ENCODE measurements around the gene DDX49. TPM values are rescaled to one million over a fixed set of nuclear protein-coding genes. Genes with fewer than 3 reads are reported as not detected.

Gene DDX49
- total and polyA plus RNA-seq, 11 donors, result 14.3 to 56.9 (median 27.3) TPM

DNA sequence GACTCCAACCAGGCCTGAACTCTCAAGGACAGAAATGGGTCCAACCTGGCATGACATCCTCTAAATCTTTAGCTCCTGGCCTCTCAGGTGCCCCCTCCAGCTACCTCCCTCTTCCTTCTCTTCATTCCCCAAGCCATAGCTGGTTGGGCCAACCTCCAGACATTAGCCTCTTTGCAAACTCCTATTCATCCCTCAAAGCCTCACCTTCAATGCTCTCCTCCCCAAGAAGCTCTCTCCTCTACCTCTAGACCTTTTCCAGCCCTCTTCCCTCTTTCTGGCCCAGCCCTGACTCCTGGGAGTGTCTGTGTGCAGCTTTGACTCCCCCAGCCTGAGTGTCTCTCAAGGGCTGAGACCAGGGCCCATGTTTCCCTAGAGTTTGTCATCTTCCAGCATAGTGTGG, 26.8 kb downstream of the DDX49 start:
- peaks cover 0 to 6% (median 0%) of the 10 kb centered on the region in 12 donors for H3K4me1 ChIP-seq
- intact Hi-C loops (cut with DNase I), result no loop called here
- DNase-seq (no peak), ATAC-seq (no peak)
- TF ChIP-seq, protein P1, sequence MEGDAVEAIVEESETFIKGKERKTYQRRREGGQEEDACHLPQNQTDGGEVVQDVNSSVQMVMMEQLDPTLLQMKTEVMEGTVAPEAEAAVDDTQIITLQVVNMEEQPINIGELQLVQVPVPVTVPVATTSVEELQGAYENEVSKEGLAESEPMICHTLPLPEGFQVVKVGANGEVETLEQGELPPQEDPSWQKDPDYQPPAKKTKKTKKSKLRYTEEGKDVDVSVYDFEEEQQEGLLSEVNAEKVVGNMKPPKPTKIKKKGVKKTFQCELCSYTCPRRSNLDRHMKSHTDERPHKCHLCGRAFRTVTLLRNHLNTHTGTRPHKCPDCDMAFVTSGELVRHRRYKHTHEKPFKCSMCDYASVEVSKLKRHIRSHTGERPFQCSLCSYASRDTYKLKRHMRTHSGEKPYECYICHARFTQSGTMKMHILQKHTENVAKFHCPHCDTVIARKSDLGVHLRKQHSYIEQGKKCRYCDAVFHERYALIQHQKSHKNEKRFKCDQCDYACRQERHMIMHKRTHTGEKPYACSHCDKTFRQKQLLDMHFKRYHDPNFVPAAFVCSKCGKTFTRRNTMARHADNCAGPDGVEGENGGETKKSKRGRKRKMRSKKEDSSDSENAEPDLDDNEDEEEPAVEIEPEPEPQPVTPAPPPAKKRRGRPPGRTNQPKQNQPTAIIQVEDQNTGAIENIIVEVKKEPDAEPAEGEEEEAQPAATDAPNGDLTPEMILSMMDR (IDR thresholded peaks at IDR 0.05), result no peak
- TF ChIP-seq POLR2A (IDR thresholded peaks at IDR 0.05), result no peak
- H3K36me3 ChIP-seq, result no peaks in the 10 kb centered on the region
- no peaks in the 10 kb centered on the region for H3K27me3 ChIP-seq
- no peaks in the 10 kb centered on the region for H3K9me3 ChIP-seq
- H3K27ac ChIP-seq, result no peak overlapping the region
- no peak overlapping the region for H3K4me3 ChIP-seq

DNA sequence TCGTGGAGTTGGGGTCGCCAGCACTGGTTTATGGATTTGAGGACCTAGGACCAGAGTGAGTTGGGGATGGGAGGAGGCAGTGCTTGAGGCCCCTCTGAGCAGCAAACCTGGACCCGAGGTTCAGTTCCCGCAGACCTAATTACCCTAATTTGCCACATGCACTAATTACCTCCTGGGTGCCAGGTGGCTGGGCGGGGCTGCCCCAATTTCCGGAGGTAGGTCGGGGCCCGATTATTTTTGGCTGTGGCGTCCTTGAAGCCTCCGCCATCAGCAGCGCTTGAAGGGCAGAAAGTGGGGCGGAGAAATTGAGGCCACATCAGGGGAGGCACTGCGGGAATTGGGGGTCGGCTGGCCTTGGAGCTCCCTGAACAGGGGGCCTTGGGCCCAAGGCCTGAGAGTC, 27.4 kb downstream of the DDX49 start:
- intact Hi-C loops (cut with DNase I), result no loop called here
- Histone ChIP-seq H3K27ac (no peak overlapping the region), H3K4me1 (no peaks in the 10 kb centered on the region), H3K4me3 (no peak overlapping the region), H3K36me3 (no peaks in the 10 kb centered on the region), H3K9me3 (no peaks in the 10 kb centered on the region), H3K27me3 (no peaks in the 10 kb centered on the region)
- WGBS, 4 donors, result 87 to 95% (median 89%) methylated on average over 14 of the region's 14 CpGs
- TF ChIP-seq, protein P1 (IDR thresholded peaks at IDR 0.05), result no peak
- no peak for TF ChIP-seq POLR2A (IDR thresholded peaks at IDR 0.05)
- ATAC-seq (no peak), DNase-seq (no peak)

DNA sequence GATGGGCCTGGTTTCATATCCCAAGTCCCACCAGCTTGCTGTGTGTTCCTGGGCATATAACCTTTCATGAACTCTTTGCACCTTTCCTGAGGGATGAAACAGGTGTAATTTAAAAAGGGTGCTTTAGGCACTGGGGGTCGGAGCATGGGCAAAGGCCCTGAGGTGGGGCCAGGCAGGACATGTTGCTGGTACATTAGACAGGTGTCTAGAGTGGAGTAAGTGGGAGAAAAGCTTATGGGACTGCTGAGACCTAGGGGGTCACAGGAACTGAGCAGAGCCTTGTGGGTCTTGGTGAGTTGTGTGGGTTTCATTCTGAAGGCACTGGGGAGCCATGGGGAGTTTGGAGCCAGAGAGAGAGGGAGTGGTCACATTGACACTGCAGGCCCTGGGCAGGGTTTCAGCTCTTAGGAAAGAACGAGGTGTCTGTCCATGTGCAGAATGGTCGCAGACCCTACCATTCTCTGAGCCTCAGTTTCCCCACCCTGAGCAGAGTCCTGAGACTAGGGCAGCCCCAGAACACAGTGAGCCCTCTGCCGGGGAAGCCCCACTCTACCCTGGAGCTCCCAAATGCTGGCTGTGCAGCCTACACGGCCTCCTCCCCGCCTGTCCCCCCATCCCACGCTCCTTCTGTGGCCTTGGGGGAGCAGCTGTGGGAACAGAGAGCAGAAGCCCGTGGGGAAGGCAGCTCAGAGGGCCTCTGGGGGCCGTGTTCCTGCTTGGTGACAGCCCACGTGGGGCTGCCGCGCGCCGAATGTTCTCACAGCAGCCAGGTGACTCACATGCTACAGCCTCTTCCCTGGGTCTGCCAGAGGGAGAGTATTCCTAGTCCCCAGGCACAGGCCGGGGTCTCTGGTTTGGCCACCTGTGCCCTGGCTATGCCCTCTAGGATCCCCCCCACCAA, 28.8 kb downstream of the DDX49 start:
- Histone ChIP-seq H3K4me1 (no peaks in the 10 kb centered on the region), H3K9me3 (no peaks in the 10 kb centered on the region), H3K27me3 (no peaks in the 10 kb centered on the region), H3K36me3 (no peaks in the 10 kb centered on the region), H3K4me3 (no peak overlapping the region), H3K27ac (no peak overlapping the region)
- WGBS, 4 donors, result 76 to 86% (median 77%) methylated on average over 9 to 15 of the region's 15 CpGs
- intact Hi-C loops (cut with DNase I), result no loop called here
- ATAC-seq (no peak), DNase-seq (no peak)
- TF ChIP-seq POLR2A (IDR thresholded peaks at IDR 0.05), result no peak
- TF ChIP-seq, protein P1 (IDR thresholded peaks at IDR 0.05), result no peak

DNA sequence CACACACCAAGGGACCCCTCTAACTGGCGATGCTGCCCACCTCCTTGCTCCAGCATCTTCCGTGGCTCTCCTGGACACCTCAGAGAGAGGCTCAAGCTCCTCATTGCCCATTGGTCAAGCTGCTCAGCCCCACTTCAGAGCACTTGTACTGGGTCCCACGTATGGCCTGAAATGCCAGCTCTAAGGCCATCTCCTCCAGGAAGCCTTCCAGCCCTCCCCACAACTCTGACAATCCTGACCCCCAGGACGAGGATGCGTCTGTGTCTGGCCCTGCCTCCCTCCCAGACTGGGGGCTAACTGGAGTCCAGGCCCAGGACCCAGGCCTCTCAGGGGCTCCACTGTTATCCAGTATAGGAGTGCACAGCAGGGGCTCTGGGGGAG, 29.5 kb downstream of the DDX49 start:
- no peaks in the 10 kb centered on the region for H3K36me3 ChIP-seq
- H3K27me3 ChIP-seq, result no peaks in the 10 kb centered on the region
- no peak overlapping the region for H3K4me3 ChIP-seq
- DNase-seq (no peak), ATAC-seq (no peak)
- TF ChIP-seq, protein P1 (IDR thresholded peaks at IDR 0.05), result no peak
- no peak for TF ChIP-seq POLR2A (IDR thresholded peaks at IDR 0.05)
- H3K9me3 ChIP-seq, result no peaks in the 10 kb centered on the region
- no peaks in the 10 kb centered on the region for H3K4me1 ChIP-seq
- no peak overlapping the region for H3K27ac ChIP-seq
- 80 to 92% (median 87%) methylated on average over 2 to 5 of the region's 5 CpGs for WGBS, 4 donors
- intact Hi-C loops (cut with DNase I), result no loop called here
